ENCODE results near the gene TRA2A.
"Not testable (repeated sequence)": the region's sequence is repeated elsewhere in the genome, so short reads cannot be mapped to it uniquely, and the experiment has no call there.

Gene TRA2A

DNA sequence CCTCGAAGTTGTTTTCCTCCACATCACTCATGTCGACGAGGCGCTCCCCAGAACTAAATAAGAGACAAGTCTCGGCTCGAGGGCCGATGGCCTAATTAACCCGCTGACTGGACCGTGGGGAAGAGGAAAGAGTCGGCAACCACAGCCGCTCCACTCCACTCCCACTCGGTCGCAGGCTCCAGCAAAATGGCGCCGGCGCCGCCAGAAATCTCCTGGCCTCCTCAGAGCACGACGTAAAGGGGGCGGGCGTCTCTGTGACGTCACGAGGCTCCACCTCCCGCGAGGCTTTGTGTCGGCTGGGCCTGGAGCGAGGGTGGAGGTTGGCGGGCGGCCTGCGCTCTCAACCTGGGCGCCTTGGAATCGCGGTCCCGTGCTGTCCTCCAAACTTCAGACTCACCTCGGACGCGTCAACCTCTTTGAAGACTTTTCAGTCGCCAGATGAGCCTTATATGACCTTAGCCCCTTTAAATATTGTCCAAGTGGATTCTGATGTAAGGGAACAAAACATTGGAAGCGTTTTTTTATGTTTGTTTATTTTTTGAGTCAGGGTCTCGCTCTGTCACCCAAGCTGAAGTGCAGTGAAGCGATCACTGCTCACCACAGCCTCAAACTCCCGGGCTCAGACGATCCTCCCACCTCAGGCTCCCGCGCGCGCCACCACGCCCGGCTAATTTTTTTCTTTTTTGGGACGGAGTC lies at the start of gene TRA2A:
Gene TRA2A (minus strand): TSS at position 188 of the 696 bp plus-strand sequence. CDS start 157 bp downstream, at position 31.
- DNase-seq: peak; percentile 89

GRCh38 chr7:23570592-23571200 lies 38.9 kb upstream of the TRA2A start:
- peak; percentile 68 for DNase-seq

DNA sequence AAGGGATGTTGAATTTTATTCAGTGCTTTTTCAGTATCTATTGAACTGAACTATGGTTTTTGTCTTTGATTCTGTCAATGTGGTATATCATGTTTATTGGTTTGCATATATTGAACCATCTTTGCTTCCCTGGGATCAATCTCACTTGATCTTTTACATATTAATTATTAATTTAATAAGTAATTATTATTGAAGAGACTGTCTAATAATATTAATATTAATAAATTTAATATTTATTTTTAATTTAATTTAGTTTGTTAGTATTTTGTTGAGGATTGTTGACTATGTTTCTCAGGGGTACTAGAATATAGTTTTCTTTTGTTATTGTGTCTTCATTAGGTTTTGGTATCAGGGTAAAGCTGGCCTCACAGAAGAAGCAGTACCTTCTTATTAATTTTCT lies 26.5 kb upstream of the TRA2A start:
- DNase-seq: no peak

DNA sequence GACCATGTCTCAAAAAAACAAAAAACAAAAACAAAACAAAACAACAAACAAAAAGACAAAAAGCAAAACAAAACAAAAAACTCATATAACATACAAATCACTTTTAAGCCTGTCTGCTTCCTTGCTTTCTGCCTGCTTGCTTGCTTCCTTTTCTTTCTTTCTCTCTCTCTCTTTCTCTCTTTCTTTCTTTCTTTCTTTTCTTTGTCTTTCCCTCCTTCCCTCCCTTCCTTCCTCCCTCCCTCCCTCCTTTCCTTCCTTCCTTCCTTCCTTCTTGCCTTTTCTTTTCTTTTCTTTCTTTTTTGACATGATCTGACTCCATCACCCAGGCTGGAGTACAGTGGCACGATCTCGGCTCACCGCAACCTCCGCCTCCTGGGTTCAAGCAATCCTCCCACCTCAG lies 15.9 kb upstream of the TRA2A start:
- no peak for DNase-seq

GRCh38 chr7:23546897-23547572 lies 15.3 kb upstream of the TRA2A start:
- DNase-seq: peak; percentile 80

DNA sequence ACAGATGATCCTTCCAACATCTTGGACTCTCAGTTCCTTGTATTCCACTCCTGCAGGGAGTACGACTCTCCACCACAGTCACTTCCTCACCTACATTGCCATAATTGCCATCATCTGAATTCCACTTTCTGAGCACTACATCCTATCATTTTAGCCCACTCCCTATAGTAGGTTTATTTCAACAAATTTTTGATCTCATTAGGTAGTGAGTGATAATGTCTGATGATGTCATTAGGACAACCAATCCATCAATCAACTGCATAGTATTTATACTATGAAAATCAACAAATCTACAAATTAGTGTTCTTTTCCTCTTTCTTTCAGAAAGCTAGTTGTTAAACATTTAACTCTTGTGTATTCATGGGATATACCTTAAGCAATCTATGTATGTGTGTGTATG lies 13.7 kb upstream of the TRA2A start:
- no peak for DNase-seq

DNA sequence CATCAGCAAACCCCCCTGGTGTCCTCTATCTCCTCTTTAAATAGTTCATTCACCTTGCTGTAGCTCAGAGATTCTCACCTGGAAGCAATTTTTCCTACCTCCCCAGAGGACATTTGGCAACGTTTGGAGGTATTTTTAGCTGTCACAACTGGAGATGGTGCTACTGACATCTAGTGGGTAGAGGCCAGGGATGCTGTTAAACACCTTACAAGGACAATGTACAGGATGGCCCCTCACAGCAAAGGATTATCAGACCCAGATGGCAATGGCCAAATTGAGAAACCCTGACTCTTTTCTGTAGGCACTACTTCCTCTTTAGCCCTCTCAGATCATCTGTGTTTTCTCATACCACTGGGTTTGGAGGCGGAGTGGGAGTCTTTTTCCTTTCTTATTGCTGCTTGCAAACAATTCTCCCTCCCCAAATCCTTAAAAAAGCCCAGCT lies 13.2 kb upstream of the TRA2A start:
- DNase-seq: no peak

DNA sequence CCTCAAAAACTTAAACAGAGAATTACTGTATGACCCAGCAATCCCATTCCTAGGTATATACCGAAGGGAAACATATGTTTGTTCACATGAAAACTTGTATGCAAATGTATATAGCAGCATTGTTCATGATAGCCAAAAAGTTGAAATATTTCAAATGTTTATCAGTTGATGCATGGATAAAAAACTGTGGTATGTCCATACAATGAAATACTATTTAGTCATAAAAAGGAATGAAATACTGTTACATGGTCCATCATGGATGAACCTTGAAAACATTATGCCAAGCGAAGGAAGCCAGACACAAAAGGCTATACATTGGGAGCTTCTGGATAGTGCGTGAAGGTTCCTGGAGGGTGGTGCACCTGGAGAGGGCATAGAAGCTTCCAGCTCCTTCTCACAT lies 11.0 kb upstream of the TRA2A start:
- no peak for DNase-seq

GRCh38 chr7:23539494-23539907 lies 7.7 kb upstream of the TRA2A start:
- no peak for DNase-seq

- no peak for DNase-seq
These were observed 6.5 kb upstream of the TRA2A start for GRCh38 chr7:23538301-23538700.

DNA sequence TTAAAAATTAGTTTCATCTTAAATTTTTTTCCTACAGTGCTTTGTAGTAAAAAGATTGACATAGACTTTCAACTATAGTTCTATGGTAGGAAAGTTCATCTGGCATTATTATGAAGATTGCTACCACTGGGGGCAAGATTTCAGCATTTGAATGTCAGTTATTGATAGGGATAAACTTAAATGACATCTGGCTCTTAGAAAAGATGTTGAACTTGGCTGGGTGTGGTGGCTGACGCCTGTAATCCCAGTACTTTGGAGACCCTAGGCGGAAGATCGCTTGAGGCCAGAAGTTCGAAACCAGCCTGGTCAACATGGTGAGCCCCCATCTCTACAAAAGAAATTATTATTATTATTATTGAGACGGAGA lies 1.4 kb upstream of the TRA2A start:
- no peak for DNase-seq

- DNase-seq: no peak
These were observed 883 bp upstream of the TRA2A start for GRCh38 chr7:23532490-23533237.

DNA sequence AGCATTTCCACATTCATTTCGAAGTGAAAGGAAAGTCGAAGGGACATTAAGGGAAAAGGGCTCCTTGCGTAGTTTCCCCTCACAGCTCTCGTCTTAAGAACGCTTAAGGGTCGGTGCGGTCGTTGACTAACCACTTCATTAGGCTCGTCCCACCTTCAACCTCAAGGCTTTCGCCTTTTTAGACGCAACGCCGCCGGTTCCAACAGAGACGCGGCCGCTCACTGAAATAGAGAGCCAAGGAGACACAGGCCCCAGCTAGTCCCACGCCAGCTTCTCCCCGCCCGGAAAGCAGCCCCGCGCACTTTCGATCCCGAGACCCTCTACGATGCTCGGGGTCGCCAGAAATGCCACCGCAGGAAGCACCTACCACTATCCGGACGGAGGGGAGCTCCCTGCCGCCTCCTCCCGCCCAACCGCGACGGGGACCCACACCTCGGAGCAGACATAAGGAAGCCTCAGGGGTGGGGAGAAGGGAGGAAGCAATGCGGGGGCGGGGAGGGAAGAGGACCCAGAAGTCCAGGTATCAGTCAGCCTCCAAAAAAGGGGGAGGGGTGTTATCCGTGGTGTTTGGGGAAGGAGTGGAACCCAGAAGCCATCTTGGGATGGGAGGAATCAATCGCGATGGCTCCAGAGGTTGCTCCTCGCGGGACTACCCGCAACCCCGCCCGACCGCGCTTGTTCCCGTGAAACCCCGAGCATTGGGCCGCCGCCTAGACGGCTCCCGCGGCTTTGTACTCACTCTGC lies 559 bp downstream of the TRA2A start:
- DNase-seq: peak; percentile 51

DNA sequence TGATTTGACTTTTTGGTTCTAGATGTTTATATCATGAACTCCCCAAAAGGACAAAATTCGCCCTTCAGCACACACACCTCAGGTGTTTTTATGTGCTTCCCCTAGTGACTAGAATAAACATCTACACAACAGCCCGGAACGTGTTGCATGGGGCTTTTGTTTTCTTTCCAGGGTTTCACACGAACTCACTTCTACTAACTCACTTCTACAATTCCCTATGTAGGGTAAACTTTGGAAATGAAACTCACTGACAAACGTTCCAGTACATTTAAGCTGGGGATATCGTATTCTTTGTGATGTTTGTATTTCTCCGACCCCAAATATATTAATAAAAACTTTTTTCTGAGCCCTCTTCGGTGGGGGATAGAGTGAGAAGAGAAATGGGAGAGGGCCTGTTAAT lies 1.4 kb downstream of the TRA2A start:
- DNase-seq: peak; percentile 23

GRCh38 chr7:23529262-23529859 lies 2.4 kb downstream of the TRA2A start:
- no peak for DNase-seq

- DNase-seq: not testable (repeated sequence)
These were observed 6.2 kb downstream of the TRA2A start for GRCh38 chr7:23525611-23526010.

DNA sequence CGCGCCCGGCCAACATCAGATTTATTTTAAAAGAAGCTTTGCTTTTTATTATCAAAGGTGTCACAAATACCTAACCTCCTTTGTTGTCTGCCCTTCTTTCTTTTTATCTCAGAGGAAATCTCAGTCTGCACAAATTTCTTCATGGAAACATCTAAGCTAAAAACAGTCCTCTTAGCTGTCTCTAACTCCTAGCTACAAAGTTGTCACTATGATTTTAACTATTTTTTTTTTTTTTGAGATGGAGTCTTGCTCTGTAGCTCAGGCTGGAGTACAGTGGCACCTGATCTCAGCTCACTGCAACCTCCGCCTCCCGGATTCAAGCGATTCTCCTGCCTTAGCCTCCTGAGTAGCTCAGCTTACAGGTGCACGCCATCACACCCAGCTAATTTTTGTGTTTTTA lies 7.3 kb downstream of the TRA2A start:
- no peak for DNase-seq

DNA sequence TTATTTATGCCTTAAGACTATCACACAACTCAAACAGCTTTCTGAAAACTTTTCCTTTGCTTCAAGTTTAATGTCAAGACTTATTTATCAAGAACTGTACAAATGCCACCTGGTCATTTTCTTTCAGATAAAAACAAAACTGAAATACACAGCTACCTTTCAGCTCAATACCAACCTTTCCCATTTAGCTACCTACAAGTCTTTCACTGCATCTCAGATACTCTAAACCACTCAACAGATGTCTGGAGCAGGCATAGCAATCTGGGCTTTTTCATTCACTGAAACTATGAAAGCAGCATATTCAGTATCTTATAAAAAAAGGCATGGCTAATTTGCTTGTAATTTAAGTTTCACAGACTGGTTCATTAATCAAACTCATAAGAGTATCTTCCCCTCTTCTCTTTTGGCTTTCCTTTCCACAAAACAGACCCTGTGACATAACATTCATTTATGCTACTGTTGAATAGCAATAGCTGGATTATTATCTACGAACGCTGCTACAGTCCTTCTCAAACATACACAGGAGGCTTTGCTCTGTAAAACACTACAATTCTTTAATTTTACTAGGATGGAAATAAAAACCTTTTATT lies 8.2 kb downstream of the TRA2A start:
- no peak for DNase-seq

GRCh38 chr7:23520582-23520981 lies 11.2 kb downstream of the TRA2A start:
- no peak for DNase-seq

GRCh38 chr7:23514755-23515154 lies 17.0 kb downstream of the TRA2A start:
- DNase-seq: no peak

DNA sequence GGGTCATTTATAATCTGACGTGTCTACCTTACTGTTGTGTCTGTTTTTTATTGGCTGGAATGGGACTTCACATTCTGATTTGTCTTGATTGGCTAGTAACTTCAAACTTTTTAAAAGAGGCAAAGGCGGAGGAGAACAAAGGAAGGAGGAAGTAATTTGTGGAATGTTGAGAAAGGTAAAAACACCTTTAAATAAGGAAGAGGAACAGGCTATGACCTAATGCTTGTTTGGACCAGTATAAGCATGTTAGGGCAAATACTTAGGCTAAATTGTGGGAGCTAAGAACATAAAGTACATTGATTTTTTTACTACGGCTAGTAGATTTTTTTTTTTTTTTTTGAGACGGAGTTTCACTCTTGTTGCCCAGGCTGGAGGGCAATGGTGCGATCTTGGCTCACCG lies 18.0 kb downstream of the TRA2A start:
- DNase-seq: not testable (repeated sequence)

- no peak for DNase-seq
These were observed 37.8 kb downstream of the TRA2A start for GRCh38 chr7:23494009-23494408.

Data from HCEC 1CT (cell line).